Measurements from ENCODE around the gene STX5. TPM values are rescaled to one million over a fixed set of nuclear protein-coding genes. Genes with fewer than 3 reads are reported as not detected.
"Not testable (repeated sequence)": the region's sequence is repeated elsewhere in the genome, so short reads cannot be mapped to it uniquely, and the experiment has no call there.

Gene STX5
- total and polyA plus RNA-seq, 2 donors from 2014 or later, result 39.6 to 44.6 TPM

- TF ChIP-seq, protein P1, sequence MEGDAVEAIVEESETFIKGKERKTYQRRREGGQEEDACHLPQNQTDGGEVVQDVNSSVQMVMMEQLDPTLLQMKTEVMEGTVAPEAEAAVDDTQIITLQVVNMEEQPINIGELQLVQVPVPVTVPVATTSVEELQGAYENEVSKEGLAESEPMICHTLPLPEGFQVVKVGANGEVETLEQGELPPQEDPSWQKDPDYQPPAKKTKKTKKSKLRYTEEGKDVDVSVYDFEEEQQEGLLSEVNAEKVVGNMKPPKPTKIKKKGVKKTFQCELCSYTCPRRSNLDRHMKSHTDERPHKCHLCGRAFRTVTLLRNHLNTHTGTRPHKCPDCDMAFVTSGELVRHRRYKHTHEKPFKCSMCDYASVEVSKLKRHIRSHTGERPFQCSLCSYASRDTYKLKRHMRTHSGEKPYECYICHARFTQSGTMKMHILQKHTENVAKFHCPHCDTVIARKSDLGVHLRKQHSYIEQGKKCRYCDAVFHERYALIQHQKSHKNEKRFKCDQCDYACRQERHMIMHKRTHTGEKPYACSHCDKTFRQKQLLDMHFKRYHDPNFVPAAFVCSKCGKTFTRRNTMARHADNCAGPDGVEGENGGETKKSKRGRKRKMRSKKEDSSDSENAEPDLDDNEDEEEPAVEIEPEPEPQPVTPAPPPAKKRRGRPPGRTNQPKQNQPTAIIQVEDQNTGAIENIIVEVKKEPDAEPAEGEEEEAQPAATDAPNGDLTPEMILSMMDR (IDR thresholded peaks at IDR 0.05; ENCODE audit: borderline replicate concordance, extremely low read depth, insufficient read depth), result no peak
- Histone ChIP-seq H3K4me3 (ENCODE audit: low read length in 3 of 3) (no peak overlapping the region), H3K9ac (ENCODE audit: low read length in 3 of 3) (no peak overlapping the region), H3K4me1 (ENCODE audit: control insufficient read depth in 2 of 3, insufficient read depth in 2 of 3, low read depth in 1 of 3, low read length in 3 of 3) (peaks cover 0 to 7% (median 6%) of the 10 kb centered on the region in 3 donors), H3K27ac (ENCODE audit: low read depth in 2 of 2, low read length in 2 of 2) (no peak overlapping the region), H3K27me3 (ENCODE audit: control insufficient read depth, insufficient read depth, low read length) (no peaks in the 10 kb centered on the region), H3K36me3 (ENCODE audit: control insufficient read depth in 2 of 3, insufficient read depth in 3 of 3, low read length in 3 of 3) (no peaks in the 10 kb centered on the region), H3K9me3 (ENCODE audit: control insufficient read depth in 2 of 3, insufficient read depth in 1 of 3, low read length in 3 of 3) (no peaks in the 10 kb centered on the region)
- no peak for FAIRE-seq
- intact Hi-C loops (cut with DNase I), result no loop called here
- peak in 1 of 5 donors; percentile 26 for DNase-seq
These were observed 12.3 kb upstream of the STX5 start for GRCh38 chr11:62844154-62844553.

DNA sequence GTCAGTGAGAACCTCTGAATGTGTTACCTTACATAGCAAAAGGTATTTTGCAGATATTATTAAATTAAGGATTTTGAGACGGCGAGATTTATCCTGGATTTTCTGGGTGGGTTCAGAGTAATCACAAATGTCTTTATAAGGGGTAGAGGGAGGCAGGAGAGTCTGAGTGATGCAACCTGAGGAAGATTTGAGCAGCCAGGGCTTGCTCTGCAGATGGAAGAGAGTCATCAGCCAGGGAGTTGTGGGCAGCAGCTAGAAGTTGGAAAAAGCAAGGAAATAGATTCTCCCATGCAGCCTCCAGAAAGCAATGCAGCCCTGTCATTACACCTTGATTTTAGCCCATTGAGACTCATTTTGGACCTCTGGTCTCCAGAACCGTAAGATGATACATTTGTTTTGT is 11.6 kb upstream of the STX5 start:
- intact Hi-C loops (cut with DNase I), result no loop called here
- Histone ChIP-seq H3K4me1 (ENCODE audit: control insufficient read depth in 2 of 3, insufficient read depth in 2 of 3, low read depth in 1 of 3, low read length in 3 of 3) (peaks cover 0 to 11% (median 6%) of the 10 kb centered on the region in 3 donors), H3K4me3 (ENCODE audit: low read length in 3 of 3) (no peak overlapping the region), H3K27ac (ENCODE audit: low read depth in 2 of 2, low read length in 2 of 2) (no peak overlapping the region), H3K9me3 (ENCODE audit: control insufficient read depth in 2 of 3, insufficient read depth in 1 of 3, low read length in 3 of 3) (no peaks in the 10 kb centered on the region), H3K9ac (ENCODE audit: low read length in 3 of 3) (no peak overlapping the region), H3K27me3 (ENCODE audit: control insufficient read depth, insufficient read depth, low read length) (no peaks in the 10 kb centered on the region), H3K36me3 (ENCODE audit: control insufficient read depth in 2 of 3, insufficient read depth in 3 of 3, low read length in 3 of 3) (no peaks in the 10 kb centered on the region)
- DNase-seq, result no peak
- no peak for FAIRE-seq
- TF ChIP-seq, protein P1 (IDR thresholded peaks at IDR 0.05; ENCODE audit: borderline replicate concordance, extremely low read depth, insufficient read depth), result no peak

GRCh38 chr11:62842891-62843290 is 11.0 kb upstream of the STX5 start:
- H3K9me3 ChIP-seq (ENCODE audit: control insufficient read depth in 2 of 3, insufficient read depth in 1 of 3, low read length in 3 of 3); H3K36me3 ChIP-seq (ENCODE audit: control insufficient read depth in 2 of 3, insufficient read depth in 3 of 3, low read length in 3 of 3); H3K27me3 ChIP-seq (ENCODE audit: control insufficient read depth, insufficient read depth, low read length); FAIRE-seq; intact Hi-C loops (cut with DNase I): not testable (repeated sequence)
- peak in 1 of 5 donors; percentile 75 for DNase-seq
- Histone ChIP-seq H3K9ac (ENCODE audit: low read length in 3 of 3) (peak overlapping the region in 2 of 3 donors; percentile 89 to 94), H3K27ac (ENCODE audit: low read depth in 2 of 2, low read length in 2 of 2) (peak overlapping the region in 1 of 2 donors; percentile 99), H3K4me1 (ENCODE audit: control insufficient read depth in 2 of 3, insufficient read depth in 2 of 3, low read depth in 1 of 3, low read length in 3 of 3) (peaks cover 0 to 11% (median 6%) of the 10 kb centered on the region in 3 donors), H3K4me3 (ENCODE audit: low read length in 3 of 3) (peak overlapping the region in 1 of 3 donors; percentile 77)

DNA sequence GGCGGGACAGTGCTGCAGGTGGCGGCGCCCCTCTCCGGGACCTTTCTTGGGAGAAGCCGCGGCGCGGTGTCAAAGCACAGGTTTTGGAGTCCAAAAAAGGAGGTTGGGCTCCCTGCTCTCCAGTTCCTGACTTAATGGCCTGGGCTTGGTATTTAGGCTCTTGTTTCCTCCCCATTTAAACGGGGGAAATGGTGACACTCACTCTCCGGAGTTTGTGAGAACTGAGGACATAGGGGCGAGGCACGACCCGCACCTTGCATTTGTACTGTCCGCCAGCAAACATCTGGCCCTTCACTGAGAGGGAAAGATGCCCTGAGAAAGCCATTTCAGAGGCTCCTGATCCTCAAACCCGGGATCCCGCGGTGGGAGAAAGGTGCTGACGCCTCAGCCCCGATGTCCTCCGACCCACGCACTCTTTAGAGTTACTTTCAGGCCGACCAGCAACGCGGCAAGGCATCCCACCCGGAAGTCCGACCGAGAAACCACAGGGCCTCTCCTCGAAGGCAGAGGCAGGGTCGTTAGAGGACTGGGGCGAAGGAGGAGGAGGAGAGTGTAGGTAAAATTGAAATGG is 10.4 kb upstream of the STX5 start:
- no peaks in the 10 kb centered on the region for H3K36me3 ChIP-seq (ENCODE audit: control insufficient read depth in 2 of 3, insufficient read depth in 3 of 3, low read length in 3 of 3)
- peak overlapping the region; percentile 61 to 94 (median 89) for H3K9ac ChIP-seq (ENCODE audit: low read length in 3 of 3)
- intact Hi-C loops (cut with DNase I), result no loop called here
- H3K4me3 ChIP-seq (ENCODE audit: low read length in 3 of 3), result peak overlapping the region; percentile 64 to 77 (median 73)
- peak in 4 of 5 donors; percentile 45 to 93 (median 82) for DNase-seq
- peaks cover 0 to 11% (median 6%) of the 10 kb centered on the region in 3 donors for H3K4me1 ChIP-seq (ENCODE audit: control insufficient read depth in 2 of 3, insufficient read depth in 2 of 3, low read depth in 1 of 3, low read length in 3 of 3)
- TF ChIP-seq, protein P1 (IDR thresholded peaks at IDR 0.05; ENCODE audit: borderline replicate concordance, extremely low read depth, insufficient read depth), result no peak
- H3K27me3 ChIP-seq (ENCODE audit: control insufficient read depth, insufficient read depth, low read length), result no peaks in the 10 kb centered on the region
- no peak for FAIRE-seq
- peak overlapping the region; percentile 96 to 99 for H3K27ac ChIP-seq (ENCODE audit: low read depth in 2 of 2, low read length in 2 of 2)
- no peaks in the 10 kb centered on the region for H3K9me3 ChIP-seq (ENCODE audit: control insufficient read depth in 2 of 3, insufficient read depth in 1 of 3, low read length in 3 of 3)

Data from kidney (tissue), 14 donors.